Kasumi-1 (cell line): ENCODE measurements around the gene HNF4A.
A peak's percentile ranks its signal among the peaks of the same experiment; 100 is the strongest.
"Not testable (repeated sequence)": the region's sequence is repeated elsewhere in the genome, so short reads cannot be mapped to it uniquely, and the experiment has no call there.

Experiments
- DNase-seq, 2 experiments: peaks; one replicate each; lab custom pipeline; 2025; lab: John Stamatoyannopoulos, UW

The HNF4A gene

DNA sequence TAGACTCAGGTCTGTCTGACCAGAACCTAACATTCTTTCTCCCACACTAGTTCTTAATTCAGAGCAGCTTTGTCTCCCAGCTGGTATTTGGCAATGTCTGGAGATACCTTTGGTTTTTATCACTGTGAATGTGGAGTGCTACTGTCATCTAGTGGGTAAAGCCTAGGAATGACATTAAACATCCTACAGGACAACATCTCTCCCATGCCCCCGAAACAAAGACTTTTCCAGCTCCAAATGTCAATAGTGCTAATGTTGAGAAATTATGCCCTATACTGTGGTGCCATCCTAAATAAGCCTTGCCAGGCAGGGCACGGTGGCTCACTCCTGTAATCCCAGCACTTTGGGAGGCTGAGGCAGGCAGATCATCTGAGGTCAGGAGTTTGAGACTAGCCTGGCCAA is 116.0 kb downstream of the HNF4A start:
- DNase-seq = no peak

DNA sequence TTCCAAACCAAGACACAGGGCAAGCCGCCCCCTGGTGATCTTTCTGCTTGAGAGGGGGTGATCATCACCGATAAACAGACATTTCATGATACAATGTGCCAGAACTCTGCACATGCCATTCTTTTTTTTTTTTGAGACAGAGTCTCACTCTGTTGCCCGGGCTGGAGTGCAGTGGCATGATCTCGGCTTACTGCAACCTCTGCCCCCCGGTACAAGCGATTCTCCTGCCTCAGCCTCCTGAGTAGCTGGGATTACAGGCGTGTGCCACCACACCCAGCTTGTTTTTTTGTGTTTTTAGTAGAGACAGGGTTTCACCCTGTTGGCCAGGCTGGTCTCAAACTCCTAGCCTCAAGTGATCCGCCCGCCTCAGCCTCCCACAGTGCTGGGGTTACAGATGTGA is 116.8 kb downstream of the HNF4A start:
- DNase-seq = not testable (repeated sequence)

DNA sequence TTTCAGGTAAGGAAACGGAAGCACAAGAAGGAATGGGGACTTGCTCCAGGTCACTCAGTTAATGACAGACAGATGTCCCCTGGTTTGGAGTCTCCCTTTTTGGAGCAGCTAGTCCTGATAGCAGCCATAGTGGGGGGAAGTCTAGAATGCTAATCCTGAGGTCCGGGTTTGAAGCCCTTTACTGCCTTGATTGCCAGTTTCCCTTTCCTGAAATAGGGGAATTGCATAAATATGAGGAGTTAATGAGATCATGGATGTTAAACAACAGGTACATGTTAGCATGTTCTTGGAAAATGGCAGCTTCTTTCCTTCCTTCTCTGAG is 119.8 kb downstream of the HNF4A start:
- no peak for DNase-seq

DNA sequence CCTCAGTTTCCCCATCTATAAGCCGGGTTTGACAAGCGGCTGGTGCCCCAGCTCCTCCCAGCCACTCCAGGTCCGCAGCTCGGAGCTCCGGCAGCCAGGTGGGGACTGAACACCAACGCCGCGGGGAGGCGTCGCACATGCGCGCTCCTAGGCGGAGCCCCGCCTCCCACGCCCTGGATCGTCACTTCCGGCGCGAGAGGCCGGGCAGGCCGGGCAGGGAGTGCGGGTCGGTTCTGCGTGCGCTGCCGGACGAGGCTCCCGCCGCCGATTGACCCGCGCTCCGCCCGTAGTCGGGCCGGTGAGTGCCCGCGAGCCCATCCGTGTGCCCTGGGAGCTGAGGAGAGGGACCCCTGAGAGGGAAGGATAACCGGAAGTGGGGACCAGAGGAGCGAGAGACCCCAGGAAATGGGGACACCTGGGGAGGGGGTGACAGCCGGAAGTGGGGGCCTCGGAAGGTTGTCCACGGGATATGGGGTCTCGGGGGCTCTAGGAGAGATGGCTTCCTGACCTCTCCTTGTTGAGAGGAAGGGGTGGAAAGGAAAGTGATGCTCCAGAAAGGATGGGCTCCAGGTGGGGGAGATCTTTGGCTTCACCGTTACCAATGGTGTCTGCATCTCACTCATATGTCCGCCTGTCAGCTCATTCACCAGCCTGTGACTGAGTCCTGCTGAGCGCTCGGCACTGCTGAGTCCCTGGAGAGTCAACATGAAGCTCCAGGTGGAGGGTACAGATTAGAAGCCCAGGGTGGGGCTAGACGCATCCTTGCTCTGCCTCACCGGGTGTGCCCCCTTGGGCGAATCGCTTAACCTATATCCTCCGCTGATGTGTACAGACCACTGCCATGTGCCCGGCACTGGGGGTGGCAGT is 120.4 kb downstream of the HNF4A start, which contains the start of gene TTPAL:
Gene TTPAL, plus strand, starts transcription at position 181 of the 867 bp plus-strand sequence. CDS start 4,126 bp downstream, outside the sequence.
- peak; percentile 49 to 62 for DNase-seq

DNA sequence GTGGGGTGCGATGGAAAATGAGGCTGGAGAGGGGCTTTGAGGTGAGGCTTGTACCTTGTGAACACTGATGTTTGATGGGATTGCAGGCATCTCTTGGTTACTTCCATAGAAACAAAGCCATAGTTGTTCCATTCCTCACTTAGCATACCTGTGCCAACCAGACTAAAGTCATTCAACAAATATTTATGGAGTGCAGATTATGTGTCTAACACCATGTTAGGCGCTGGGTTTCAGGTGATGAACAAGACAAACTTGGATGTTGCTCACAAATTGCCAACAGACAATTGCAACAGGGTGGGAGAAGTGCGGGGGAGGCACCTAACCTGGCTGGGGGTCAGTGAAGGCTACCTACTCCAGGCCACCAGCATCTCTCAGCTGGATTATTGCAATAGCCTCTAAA is 121.7 kb downstream of the HNF4A start:
- no peak for DNase-seq

DNA sequence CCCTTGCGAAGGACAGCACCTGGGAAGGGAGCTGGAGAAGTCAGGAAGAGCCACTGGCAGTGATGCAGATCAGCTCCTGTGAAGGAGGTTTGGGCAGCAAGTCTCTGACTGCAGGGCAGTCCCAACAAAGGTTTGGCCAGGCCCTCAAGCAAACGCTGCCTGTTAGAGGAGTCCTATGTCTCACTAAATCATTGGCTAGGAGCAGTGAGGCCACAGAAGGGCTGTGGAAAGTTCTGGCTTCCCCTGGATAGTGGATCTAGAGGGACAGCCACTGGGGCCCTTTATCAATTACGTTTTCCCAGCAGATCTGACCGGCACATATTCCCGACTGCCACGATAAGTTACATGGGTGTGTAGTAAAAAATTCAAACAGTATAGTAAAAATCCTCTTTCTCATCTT is 122.7 kb downstream of the HNF4A start:
- no peak for DNase-seq

DNA sequence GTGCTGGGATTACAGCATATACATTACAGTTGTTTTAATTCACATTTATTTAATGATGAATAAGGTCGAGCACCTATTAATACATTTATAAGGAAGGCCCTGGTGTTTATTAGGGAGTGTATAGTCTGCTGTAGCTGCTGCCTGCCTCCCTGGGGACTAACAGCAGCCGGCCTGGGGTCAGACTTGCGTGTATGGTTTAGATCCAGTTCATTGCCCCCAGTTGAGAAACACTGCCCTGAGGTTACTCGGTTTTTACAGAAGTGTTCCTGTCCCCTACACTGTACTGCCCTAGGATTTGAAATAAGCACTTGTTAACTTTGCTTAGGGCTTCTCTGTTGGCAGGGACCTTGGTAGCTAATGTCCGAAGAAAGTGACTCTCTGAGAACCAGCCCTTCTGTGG is 124.1 kb downstream of the HNF4A start:
- no peak for DNase-seq

DNA sequence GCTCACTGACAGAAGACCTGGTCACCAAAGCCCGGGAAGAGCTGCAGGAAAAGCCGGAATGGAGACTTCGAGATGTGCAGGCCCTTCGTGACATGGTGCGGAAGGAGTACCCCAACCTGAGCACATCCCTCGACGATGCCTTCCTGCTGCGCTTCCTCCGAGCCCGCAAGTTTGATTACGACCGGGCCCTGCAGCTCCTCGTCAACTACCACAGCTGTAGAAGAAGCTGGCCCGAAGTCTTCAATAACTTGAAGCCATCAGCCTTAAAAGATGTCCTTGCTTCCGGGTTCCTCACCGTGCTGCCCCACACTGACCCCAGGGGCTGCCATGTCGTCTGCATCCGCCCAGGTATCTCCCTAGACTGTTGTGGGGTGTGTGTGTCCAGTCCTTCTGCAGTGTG is 124.6 kb downstream of the HNF4A start:
- DNase-seq = no peak

DNA sequence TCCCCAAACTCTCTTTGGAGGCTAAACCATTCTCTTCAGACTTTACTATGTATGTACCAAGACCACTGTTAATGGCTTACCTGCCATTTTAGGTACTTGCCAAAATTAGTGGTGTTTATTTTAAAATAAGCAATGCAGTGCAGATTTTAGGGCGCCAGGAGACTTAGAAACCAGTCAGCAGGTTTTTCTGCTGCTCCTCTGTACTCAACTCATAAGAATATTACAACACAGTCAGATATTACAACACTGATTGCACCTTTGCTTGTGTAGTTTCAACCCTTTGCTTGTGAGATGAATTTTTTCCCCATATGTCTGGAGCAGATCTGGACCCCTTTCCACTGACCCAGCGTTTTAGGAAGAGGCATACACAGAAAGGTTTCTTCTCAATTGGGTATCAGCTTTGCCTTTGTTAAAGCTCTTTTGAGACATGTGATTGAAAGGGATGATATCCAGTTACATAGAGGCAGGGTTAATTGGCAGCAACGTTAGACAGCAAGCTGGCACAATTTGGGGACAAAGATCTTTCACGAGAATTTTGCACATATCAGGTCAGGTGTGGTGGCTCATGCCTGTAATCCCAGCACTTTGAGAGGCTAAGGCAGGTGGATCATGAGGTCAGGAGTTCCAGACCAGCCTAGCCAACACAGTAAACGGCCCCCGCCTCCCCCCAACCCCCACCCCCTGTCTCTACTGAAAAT is 126.4 kb downstream of the HNF4A start:
- no peak for DNase-seq

DNA sequence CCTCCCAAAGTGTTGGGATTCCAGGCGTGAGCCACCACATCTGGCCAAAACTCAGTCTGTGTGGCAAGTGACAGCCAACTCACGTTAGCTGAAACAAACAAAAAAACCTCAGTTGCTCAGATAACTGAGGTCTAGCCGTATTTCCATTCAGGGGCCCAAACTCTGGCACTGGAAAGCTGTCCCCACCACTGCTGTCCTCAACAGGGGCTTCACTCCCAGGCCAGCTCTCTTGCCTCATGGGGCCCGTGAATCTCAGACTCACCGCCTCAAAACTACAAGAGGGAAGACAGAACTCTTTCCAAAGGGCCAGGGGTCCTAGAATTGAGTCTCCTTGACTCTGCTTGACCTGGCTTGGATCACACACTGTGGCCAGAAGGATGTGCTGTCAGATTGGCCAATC is 127.6 kb downstream of the HNF4A start:
- DNase-seq = no peak
